GM04503 (cell line): ENCODE measurements around the gene TMEM131.

ENCODE experiments used
- DNase-seq: peaks from one replicate; pipeline ENCODE4 v3.0.0-alpha.2; 2012; ENCODE audit warnings: low read depth

Gene TMEM131

DNA sequence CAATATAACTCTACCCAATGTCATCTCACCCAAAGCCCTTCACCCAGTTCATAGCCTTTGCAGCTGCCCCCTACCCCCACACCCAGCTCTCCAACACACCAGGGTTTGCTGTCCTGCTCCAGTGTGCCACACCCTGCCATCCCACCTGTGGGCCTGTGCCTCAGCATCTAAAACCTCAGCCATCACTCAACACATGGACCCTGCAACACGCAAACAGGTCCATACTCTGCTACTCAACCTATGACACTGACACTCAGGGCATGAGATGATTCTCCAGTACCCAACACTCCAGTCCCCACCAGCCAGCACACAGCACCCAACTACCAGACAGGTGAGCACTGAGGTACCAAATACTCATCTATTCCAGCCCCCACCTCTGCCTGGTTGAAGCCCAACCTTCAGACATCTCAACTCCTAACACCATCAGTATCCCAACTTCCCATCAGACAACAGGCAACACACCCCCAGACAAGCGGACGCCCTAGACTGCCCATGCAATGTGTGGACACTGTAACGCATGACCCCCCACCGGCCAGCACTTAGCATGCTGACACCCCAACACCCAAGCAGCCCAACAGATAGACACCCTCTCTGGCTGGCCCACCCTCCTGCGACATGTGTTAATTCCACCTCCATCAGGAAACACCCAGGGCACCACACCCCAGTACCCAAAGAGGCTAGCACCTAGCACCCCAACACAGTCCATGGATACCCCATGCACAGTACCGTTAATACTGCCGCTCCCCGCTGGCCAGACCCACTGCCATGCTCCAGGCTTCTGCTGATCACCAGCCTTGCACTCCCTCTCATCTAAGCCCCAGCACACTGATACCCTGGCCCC, 257.3 kb downstream of the TMEM131 start:
- no peak for DNase-seq

DNA sequence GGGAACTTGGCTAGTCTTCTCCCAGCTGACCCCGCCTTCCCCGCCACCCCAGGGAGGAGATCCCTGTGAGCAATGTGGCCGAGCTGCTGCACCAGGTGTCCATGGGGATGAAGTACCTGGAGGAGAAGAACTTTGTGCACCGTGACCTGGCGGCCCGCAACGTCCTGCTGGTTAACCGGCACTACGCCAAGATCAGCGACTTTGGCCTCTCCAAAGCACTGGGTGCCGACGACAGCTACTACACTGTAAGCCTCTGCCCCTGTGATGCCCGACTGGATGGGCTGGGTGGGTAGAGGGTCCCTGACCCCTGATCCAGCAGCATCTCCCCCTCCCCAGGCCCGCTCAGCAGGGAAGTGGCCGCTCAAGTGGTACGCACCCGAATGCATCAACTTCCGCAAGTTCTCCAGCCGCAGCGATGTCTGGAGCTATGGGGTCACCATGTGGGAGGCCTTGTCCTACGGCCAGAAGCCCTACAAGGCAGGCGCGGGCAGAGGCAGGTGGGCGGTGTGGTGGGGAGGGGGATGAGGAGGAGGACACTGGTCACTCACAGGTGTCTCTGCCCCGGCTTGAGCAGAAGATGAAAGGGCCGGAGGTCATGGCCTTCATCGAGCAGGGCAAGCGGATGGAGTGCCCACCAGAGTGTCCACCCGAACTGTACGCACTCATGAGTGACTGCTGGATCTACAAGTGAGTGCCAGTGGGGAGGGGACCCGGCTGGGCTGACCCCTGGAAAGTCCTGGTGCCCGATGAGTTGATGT, 258.1 kb downstream of the TMEM131 start:
- DNase-seq: no peak

DNA sequence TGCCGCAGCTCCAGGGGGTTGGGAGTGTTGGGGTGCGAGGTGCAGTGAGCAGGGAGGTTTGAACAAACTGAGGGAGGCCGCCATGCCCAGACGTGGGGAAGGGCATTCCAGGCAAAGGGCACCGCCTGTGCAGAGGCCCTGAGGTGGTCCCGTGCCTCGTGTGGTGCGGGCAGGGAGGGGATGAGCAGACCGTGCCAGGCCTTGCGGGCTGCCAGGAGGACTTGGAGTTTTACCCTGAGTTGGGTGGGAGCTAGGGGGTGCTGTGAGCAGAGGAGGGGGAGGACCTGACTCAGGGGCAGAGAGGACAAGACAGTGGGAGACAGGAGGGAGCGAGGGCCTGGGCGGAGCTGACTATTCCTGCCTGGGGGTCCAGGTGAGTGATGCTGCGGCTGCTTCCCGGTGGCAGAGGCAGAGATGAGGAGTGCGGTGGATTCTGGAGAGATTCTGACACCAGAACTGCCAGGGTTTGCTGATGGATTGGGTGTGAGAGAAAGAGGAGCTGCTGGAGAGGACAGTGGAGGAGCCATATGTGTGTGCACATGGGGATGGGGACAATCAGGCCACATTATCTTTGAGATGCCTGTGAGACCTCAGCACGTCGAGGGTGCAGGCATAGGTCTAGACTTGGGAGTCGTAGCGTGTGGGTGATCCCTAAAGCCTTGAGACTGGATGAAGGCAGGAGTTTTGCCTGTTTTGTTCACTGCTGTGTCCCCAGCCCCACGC, 259.0 kb downstream of the TMEM131 start:
- no peak for DNase-seq

DNA sequence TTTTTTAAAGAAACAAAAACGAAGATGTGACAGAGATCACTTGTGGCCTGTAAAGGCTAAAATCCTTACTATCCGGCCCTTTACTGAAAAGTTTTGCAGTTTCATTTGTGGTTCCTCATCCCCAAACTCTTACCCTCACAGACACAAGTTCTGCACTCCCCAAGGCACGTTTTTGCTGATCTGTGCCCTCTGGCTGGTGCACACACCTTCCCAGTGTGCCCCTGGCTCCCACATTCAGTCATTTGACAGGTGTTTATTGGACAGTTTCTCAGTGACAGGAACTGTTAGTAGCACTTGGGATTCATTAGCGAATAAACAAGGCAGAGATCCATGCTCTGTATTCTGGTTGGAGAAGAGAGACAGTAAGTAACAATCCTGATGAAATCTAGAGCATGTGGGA, 259.6 kb downstream of the TMEM131 start:
- DNase-seq: no peak

DNA sequence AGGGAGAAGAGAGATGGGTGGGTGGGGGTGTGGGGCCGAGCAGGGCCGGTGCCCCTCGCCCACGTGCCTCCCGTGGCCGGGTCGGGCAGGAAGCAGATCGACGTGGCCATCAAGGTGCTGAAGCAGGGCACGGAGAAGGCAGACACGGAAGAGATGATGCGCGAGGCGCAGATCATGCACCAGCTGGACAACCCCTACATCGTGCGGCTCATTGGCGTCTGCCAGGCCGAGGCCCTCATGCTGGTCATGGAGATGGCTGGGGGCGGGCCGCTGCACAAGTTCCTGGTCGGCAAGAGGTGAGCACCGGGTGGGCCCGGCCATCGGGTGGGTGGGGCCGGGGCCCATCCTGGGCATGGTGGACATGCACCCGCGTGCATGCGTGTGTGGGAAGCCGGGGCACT, 260.6 kb downstream of the TMEM131 start:
- DNase-seq: no peak

DNA sequence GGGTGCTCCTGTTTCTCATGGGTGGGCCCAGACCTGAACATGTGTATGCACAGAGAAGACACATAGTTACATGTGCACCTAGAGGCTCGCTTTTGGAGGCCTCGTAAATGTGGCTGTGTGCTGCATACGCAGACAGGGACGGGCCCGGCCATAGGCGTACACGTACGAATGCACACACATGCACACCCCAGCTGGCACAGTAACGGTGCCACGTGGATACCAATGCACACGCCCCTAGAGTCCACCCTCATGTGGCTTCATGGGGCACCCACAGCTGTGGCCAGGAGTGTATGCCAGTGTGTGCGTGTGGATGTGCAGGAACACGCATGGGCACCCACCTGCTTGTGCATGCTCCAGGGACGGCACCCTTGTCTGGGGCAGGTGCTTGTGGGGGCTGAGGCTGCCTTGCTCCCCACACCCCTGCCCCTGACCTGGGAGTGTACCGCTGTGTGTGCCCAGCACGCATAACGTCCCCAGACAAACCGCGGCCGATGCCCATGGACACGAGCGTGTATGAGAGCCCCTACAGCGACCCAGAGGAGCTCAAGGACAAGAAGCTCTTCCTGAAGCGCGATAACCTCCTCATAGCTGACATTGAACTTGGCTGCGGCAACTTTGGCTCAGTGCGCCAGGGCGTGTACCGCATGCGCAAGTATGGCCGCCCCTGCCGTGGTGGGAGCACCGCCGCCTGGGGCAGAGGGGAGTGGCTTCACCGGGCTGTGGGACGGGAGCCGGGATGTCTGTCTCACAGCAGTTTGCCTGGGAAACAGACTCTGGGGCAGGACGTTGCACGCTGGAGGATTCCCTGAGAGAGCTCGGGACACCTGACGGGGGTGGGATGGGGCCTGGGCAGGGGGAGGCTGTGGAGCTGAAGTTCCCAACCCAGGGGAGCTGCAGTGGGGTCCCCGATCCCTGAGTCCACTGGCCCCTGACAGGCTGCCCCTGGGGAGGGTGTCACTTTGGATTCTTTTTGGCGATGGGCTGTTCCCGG, 261.4 kb downstream of the TMEM131 start:
- no peak for DNase-seq

DNA sequence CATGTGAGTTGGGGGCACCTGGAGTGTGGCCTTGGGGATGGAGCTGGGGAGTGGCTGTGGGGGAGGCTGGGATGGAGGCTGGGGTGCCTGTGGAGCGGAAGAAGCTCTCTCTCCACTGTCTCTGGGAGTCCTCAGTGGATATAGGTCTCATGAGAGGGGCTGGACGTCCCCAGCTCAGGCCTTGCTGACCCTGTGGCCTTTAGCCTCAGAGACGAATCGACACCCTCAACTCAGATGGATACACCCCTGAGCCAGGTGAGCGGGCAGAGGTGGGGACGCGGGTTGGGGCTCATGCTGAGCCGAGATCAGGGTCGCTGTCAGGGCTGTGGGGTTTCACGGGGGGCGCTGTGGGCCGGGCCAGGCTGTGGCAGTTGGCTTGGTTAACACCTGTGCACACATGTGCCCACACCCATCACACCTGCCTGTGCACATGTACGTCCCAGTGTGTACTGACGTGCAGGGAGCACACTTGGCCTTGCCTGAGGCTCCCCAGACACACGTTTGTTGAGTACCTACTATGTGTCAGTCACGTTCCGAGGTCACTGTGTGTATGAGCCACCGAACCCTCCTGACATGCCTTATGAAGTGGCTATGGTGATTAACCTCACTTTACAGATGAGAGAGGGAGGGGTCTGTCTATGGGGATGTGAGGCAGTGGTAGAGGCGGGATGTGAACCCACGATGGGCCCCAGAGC, 262.3 kb downstream of the TMEM131 start:
- no peak for DNase-seq

DNA sequence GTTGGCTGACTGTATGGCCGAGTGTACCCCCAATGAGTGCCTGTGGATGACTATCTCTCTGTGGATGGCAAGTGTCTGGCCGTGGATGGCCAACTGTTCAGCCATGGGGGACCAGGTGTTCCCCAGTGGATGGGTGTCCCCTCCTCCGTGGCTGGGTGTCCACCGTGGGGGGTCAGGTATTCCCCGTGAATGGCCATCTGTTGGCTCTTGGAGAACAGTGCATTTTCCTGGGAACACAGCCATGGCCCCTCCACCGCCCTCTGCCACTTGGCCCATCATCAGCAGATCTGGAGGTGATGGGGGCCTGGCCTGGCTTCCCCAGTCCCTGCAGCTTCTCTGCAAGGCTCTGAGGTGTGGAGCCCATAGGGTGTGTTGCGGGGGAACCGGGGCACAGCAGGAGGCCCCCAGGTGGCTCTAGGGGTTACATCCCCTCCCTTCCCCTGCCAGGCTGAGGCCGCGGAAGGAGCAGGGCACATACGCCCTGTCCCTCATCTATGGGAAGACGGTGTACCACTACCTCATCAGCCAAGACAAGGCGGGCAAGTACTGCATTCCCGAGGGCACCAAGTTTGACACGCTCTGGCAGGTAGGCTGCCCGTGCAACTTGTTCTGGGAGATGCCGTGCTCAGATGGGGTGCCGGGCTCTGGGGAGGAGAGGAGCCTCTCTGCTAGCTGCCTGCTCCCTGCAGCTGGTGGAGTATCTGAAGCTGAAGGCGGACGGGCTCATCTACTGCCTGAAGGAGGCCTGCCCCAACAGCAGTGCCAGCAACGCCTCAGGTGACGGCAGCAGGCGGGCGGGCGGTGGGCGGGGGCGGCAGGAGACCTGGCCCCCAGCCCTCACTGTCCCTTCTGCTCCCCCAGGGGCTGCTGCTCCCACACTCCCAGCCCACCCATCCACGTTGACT, 263.1 kb downstream of the TMEM131 start:
- DNase-seq: no peak

DNA sequence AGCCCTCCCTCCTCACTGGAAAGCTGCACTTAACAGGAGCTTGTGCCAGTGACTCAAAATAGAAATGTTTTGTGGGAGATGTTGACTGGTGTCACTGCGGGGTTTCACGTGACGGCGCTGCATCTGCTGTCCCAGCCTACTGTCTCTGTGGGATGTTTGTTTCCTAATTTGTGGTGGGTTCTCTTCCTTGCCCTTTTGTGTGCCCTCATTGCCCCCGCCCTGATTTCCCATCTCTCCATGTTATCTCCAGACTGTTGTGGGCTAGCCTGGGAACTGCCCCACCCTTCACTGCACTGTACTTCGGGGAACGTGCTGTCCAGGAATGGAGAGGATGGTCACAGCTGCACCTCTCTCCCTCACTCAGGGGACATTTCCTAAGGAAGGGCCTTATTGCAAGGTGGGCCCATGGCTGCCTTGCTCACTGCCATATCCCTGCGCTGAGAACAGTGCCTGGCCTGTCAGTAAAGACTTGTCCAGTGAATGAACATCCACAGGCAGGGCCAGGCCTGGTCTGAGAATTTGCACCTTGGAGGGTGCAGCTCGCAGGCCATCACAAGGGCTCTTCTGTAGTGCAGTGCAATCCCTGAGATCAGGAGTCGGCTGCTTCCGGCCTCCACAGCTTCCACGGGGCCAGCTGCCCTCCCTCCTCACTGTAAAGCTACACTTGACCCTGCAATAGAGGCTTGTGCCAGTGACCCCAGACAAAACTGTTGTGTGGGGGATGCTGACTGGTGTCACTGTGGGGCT, 264.3 kb downstream of the TMEM131 start:
- DNase-seq: no peak

DNA sequence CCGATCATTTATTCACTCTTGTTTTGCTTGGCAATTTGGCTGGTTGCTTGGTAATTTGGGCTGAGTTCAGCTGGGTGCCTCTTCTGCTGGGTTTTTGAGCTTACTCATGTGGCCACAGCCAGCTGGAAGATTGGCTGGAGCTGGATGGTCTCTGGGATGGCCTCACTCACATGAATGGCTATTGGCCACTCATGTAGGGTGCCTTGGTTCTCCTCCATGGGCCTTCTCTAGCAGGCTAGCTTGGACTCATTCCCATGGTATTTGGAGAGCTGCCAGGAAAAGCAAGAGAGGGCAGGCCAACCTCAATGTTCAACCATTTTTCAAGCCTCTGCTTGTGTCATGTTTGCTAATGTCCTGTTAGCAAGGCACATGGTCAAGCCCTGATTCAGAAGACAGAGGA, 265.5 kb downstream of the TMEM131 start:
- DNase-seq: no peak

DNA sequence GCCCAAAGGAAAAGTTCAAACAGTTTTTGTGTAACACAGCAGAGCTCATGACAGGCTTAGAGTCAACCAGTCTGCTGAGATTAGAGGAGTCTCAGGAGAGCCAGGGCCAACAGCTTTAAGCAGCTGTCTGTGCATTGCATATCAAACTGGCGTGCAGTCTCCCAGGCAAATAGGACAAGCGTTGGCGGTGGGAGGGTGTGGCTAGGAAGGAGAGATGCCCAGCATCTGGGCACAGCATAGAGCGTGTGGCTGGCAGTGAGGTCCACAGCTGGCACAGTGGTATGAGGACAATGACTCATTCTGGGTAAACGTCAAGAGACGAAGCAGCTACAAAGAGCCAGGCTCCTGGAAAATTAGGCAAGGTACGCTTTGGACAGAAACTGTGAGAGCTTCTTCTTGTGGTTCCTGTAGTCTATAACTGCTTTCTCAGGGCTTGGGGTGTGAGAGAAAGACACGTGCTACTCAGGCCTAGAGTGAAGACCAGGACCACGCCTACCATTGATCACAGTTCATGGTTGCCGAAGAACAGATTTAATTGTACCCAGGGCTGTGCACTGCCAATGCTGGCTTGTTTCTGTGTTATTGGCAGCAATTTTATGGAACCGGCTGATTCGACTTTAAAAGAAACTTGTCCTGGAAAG, 267.5 kb downstream of the TMEM131 start:
- DNase-seq: peak; percentile 11

DNA sequence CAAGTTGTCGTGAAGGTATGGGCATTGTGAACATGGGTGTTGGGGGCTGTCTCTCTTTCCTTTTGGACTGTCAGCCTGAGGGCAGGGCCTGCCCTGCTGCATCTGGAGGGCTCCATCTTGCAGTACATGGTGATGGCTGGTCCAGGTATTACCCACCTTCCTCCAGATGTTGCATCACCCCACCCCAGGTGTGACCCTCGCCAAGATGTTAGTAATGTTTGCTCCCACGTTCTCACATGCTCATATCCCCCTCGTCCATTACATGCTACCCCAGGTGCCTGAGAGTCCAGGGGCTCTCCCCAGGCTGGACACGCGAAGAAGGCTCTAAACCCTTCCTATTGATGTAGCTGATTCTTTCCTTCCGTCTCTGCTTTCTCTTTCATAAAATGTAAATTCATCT, 268.5 kb downstream of the TMEM131 start:
- DNase-seq: no peak

DNA sequence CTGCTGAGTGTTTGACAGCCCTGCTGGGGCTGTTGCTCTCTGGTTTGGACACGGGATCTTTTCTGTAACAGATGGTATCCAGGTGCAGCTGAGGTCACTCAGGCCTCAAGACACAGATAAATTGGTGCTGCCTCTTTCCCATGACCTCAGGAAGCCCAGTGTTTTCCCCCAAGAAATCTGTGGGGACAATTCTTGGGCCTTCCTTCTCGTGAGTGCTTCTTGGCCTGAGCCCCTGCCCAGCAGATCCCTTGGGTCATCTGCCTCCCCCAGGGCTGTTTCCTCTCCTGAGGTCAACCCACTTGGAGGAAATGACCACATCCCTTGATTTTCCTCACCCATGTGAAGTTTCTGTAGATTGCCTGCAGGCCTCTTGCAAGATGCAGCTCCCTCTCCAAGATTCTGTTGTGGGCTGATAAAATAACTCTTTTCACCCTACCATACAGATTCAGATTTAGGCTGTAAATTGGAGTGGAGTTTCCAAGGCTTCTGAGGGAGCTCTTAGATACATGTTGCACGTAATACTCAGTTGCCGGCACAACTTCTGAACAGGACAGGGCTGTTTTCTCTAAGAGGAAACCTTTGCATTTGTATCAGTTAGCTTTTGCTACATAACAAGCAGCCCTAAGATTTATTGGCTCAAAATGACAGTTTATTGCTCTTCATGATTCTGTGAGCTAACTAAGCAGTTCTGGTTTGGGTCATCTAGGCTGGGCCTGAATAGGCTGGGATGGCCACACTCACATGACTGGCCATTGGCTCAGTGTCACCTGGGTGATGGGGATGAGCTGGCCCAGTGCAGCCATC, 269.3 kb downstream of the TMEM131 start:
- peak; percentile 17 for DNase-seq

DNA sequence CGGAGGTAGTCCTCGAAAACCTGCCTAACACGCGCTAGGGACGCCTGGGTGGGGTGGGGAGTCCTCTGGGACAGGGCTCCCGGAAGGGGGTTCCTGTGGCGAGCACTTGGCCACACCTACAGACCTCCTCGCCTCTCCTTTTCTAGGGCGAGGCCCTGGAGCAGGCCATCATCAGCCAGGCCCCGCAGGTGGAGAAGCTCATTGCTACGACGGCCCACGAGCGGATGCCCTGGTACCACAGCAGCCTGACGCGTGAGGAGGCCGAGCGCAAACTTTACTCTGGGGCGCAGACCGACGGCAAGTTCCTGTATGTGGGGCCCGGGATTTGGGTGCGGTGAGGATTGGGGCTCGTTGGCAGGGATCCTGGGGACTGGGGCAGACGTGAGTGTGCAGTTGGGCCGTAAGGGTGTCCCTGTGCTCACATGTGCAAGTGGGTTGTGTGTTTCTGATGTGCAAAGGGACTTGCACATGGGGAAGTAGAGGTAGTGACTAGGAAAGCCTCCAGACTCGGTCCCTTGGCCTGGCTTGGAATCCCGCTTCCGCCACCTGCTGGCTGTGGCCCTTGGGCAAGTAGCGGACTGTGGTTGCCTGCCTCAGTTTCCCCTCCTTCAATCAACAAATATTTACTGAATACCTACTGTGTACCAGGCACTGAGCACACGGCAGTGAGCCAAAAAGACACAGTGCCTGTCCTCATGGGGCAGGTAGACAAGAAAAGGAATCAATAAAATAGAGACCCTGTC, 270.6 kb downstream of the TMEM131 start:
- no peak for DNase-seq

DNA sequence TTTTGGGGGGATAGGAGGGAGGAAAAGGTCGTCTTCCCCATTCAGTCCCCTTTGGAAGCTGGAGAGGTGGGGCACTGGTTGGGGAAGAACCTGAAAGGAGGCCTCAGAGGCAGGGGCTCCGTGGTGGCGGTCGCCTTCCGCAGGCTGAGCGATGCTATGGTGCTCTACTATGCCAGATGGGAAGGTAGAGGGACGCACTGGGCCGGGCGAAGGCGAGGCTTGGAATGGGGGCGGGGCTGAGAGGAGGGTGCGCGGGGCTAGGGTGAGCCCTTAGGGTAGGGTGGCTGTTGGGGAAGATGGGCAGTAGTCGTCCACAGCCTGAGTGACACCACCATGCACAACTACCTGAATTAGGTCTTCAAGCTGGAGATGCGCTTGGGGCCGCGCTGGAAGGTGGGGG, 271.2 kb downstream of the TMEM131 start:
- DNase-seq: no peak

DNA sequence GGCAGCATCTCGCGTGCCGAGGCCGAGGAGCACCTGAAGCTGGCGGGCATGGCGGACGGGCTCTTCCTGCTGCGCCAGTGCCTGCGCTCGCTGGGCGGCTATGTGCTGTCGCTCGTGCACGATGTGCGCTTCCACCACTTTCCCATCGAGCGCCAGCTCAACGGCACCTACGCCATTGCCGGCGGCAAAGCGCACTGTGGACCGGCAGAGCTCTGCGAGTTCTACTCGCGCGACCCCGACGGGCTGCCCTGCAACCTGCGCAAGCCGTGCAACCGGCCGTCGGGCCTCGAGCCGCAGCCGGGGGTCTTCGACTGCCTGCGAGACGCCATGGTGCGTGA, 271.7 kb downstream of the TMEM131 start:
- DNase-seq: no peak
